Body of pancreas (tissue), 4 donors: ENCODE data around the gene ERBB2. TPM values are rescaled to one million over a fixed set of nuclear protein-coding genes. Genes with fewer than 3 reads are reported as not detected.

ENCODE experiments used
- ATAC-seq: fragments of 150-250 bp; one replicate; pipeline ENCODE4 v1.9.1; 2016
- DNase-seq, 4 donors: peaks; one replicate each; pipeline ENCODE4 v3.0.0-alpha.2; 2019
- H3K27ac ChIP-seq, 4 donors: fragments of 200-600 bp; sonication (generic); 1 replicate in 3 of 4; 2 replicates in 1 of 4; pipeline versions ENCODE4 v1.5.1 to v1.6.1; 2016 to 2019; ENCODE audit warnings: mild to moderate bottlenecking in 1 of 4, mixed read lengths in 1 of 4, moderate library complexity in 1 of 4
- H3K27me3 ChIP-seq, 2 donors: fragments of 200-600 bp; sonication (generic); one replicate each; pipeline ENCODE4 v1.6.0; 2016; ENCODE audit warnings: mild to moderate bottlenecking in 1 of 2
- H3K36me3 ChIP-seq, 2 donors: fragments of 200-600 bp; sonication (generic); replicated peaks in 1 of 2; 2 replicates each; pipeline ENCODE4 v1.5.1; 2016; ENCODE audit warnings: low read depth in 2 of 2; ENCODE audit not compliant: insufficient read depth in 1 of 2
- H3K4me1 ChIP-seq: fragments of 200-600 bp; sonication (generic); one replicate; pipeline ENCODE4 v1.6.0; 2016
- H3K4me3 ChIP-seq, 2 donors: fragments of 200-600 bp; sonication (generic); 1 replicate in 1 of 2; 2 replicates in 1 of 2; pipeline ENCODE4 v1.5.1; 2016 to 2019
- H3K9me3 ChIP-seq, 3 donors: fragments of 200-600 bp; sonication (generic); 1 replicate in 2 of 3; 2 replicates in 1 of 3; pipeline ENCODE4 v1.5.1; 2016
- POLR2A ChIP-seq, 3 donors: fragments of 450-650 bp; IDR thresholded peaks; one replicate each; pipeline ENCODE4 v1.6.1; 2016; ENCODE audit warnings: antibody characterized with exemption in 3 of 3, mild to moderate bottlenecking in 2 of 3
- WGBS, 2 donors: methylation state at CpG; one replicate each; pipeline ENCODE4 v1.1.5; 2017; 5-methylcytosine and 5-hydroxymethylcytosine counted together
- intact Hi-C: fragments of 100-400 bp; cut with DNase I; formaldehyde crosslinking; loops from one replicate; pipeline ENCODE4 v1.15.1; 2023
- total RNA-seq, 2 donors: library from RNA; depleted of rRNA; stranded (reverse); fragments of >200 nt; gene quantifications; one replicate each; pipeline ENCODE4 v1.1.0, GENCODE V29; 2016
- TF ChIP-seq, protein P1 (sequence below), 7 experiments: fragments of 450-650 bp in 4 of 7; fragments of 200-600 bp in 3 of 7; sonication (generic) in 3 of 7; IDR thresholded peaks; one replicate each; pipeline ENCODE4 v1.5.1; 2016 to 2019; ENCODE audit warnings: antibody characterized with exemption in 7 of 7

The ERBB2 gene
- total RNA-seq, 2 donors from 2014 or later, result 52.4 to 65.3 TPM

DNA sequence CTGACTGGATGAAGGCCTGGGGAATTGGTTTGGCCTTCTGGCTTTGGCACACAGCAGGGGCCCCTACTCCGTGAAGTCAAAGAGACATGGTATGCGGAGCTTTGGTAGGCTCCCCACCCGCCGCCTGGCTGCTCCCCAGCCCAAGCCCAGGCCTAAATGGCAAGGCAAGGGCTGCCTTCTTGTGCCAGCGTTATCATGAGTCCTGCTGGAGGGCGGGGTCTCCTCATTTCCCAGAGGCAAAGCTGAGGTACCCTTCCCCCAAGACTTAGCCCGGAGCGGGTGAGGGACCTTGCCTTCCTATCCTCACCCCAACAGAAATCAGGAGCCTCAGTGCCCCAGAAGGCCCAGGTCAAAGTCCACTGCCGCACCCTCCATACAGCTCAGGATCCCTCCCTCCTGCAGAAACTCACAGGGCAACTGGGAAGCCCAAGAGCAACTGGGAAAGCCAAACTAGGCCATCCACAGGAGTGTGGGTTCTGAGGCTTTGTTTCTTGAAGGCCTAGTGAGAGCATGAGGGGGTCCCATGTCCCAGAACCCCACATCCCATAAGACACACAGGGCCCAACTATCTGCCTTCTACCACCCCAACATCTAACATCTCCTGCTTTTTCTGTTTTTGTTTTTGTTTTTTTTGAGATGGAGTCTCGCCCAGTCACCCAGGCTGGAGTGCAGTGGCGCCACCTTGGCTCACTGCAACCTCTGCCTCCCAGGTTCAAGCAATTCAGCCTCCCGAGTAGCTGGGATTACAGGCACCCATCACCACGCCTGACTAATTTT, 21.3 kb upstream of the ERBB2 start:
- WGBS, 2 donors, result 84 to 89% methylated on average over 10 to 13 of the region's 13 CpGs
- no peak overlapping the region for H3K4me3 ChIP-seq
- H3K36me3 ChIP-seq, result no peaks in the 10 kb centered on the region
- no peaks in the 10 kb centered on the region for H3K9me3 ChIP-seq
- peaks cover 24% of the 10 kb centered on the region for H3K4me1 ChIP-seq
- H3K27me3 ChIP-seq, result no peaks in the 10 kb centered on the region
- DNase-seq, result no peak
- no peak overlapping the region for H3K27ac ChIP-seq
- TF ChIP-seq, protein P1, sequence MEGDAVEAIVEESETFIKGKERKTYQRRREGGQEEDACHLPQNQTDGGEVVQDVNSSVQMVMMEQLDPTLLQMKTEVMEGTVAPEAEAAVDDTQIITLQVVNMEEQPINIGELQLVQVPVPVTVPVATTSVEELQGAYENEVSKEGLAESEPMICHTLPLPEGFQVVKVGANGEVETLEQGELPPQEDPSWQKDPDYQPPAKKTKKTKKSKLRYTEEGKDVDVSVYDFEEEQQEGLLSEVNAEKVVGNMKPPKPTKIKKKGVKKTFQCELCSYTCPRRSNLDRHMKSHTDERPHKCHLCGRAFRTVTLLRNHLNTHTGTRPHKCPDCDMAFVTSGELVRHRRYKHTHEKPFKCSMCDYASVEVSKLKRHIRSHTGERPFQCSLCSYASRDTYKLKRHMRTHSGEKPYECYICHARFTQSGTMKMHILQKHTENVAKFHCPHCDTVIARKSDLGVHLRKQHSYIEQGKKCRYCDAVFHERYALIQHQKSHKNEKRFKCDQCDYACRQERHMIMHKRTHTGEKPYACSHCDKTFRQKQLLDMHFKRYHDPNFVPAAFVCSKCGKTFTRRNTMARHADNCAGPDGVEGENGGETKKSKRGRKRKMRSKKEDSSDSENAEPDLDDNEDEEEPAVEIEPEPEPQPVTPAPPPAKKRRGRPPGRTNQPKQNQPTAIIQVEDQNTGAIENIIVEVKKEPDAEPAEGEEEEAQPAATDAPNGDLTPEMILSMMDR (IDR thresholded peaks at IDR 0.05), result no peak
- no peak for TF ChIP-seq POLR2A (IDR thresholded peaks at IDR 0.05)
- ATAC-seq, result no peak
- intact Hi-C loops, result no loop called here

DNA sequence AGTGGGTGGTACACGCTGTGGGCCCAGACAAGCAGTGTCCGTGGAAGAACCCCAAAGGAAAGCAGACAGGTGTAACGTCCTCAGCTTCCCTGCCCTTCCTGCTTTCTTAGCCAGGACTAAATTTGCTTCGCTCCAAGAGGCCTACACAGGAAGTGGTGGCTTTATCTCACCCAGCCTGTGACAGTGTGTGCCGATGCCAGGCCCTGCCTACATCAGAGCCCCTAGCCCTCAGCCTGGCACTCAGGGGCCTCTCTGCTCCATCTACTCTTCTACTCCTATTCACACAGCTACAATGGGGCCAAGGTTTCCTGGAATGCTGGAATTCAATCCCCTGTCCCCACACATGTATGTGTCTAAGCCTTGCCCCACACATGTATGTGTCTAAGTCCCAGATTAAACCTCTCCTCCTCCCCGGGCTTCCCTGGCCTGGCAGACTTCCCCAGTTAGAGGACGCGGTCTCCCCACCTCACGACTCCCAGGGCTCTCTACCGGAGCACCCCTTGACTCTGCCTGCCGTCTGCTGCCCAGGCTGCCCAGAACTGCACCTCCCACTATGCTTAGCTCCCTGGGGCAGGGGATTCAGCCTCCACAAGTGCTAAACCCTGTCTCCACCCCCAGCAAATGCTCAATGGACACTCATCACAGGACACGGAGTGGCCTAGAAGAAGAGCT, 20.2 kb upstream of the ERBB2 start:
- Histone ChIP-seq H3K36me3 (no peaks in the 10 kb centered on the region), H3K4me1 (peaks cover 20% of the 10 kb centered on the region), H3K27me3 (no peaks in the 10 kb centered on the region), H3K9me3 (no peaks in the 10 kb centered on the region), H3K4me3 (no peak overlapping the region), H3K27ac (no peak overlapping the region)
- ATAC-seq (no peak), DNase-seq (no peak)
- WGBS, 2 donors, result 63 to 79% methylated on average over 11 to 12 of the region's 12 CpGs
- intact Hi-C loops, result loop anchor here (10.0 kb wide), 1 partner anchor 65 kb away; no protein-coding TSS in a partner anchor
- TF ChIP-seq, protein P1 (IDR thresholded peaks at IDR 0.05), result no peak
- TF ChIP-seq POLR2A (IDR thresholded peaks at IDR 0.05), result no peak

DNA sequence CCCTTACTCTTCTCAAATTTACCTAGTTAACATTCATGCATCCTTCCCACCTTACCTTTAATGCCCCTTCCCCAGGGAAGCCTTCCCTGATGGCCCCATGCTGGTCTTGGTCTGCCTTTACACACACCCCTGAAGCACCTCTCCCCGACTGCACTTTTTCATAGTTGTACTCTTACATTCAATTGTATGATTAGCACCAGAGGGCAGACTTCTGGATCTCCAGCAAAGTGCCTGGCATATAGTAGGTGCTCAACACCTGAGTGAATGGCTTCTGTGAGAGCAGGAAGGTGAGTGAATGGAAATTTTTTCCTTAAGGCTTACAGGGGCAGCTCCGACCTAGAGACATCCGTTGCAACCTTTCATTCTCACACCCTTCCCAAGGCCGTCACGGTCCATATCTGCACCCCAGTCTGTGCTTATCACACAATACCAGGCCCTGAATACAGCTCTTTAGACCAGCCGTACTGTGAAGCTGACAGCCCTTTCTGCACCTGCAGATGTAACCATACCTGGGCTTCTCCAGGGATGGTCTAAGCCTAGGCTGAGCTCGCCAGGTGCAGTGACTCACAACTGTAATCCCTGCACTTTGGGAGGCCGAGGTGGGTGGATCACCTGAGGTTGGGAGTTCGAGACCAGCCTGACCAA, 16.4 kb upstream of the ERBB2 start:
- WGBS, 2 donors, result 82 to 83% methylated on average over 7 to 9 of the region's 9 CpGs
- H3K27me3 ChIP-seq, result no peaks in the 10 kb centered on the region
- H3K36me3 ChIP-seq, result no peaks in the 10 kb centered on the region
- DNase-seq (no peak), ATAC-seq (no peak)
- intact Hi-C loops, result loop anchor here (10.0 kb wide), 1 partner anchor 61 kb away; no protein-coding TSS in a partner anchor
- no peak for TF ChIP-seq POLR2A (IDR thresholded peaks at IDR 0.05)
- TF ChIP-seq, protein P1 (IDR thresholded peaks at IDR 0.05), result no peak
- no peaks in the 10 kb centered on the region for H3K9me3 ChIP-seq
- H3K4me1 ChIP-seq, result peaks cover 13% of the 10 kb centered on the region
- H3K27ac ChIP-seq, result no peak overlapping the region
- H3K4me3 ChIP-seq, result no peak overlapping the region

DNA sequence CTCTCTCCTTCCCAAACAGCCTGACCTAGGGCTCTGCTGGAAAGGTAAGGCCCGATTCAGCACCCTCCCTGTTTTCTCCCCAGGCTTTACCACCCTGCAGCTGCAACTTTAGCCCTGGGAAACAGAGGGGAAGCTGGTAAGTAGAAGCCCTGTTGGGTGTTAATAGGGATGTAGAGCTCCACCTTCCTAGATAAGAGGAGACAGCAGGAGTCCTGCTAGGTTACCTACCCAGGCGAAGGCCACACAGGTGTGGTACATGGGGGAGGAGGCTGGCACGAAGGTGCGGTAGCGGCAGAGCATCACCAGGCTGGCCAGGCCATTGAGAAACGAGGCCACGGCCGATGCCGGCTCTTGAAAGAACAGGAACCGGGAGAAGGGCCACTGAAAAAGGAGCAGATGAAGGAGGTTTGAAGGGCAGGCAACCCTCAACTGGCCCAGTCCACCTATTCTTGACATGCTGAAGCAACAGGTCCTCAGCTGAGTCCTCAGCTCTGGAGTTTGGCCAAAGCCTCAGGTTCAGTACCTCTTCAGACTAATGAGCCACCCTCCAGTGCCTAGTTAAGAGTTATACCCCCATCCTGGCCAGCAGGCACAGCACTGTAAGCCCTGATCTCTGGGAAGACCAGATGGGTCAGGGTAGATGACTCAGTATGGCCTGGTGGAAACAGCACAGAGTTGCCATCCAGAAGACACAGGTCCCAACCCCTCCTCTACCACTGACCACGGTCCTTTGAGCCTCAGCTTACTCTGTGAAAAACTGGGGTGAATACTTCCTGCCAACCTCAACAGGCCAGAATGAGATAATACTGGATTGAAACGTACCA, 15.3 kb upstream of the ERBB2 start:
- H3K27me3 ChIP-seq, result no peaks in the 10 kb centered on the region
- H3K27ac ChIP-seq, result no peak overlapping the region
- WGBS, 2 donors, result 89 to 92% methylated on average over 12 of the region's 12 CpGs
- no peak overlapping the region for H3K4me3 ChIP-seq
- peaks cover 21% of the 10 kb centered on the region for H3K4me1 ChIP-seq
- intact Hi-C loops, result loop anchor here (10.0 kb wide), 1 partner anchor 60 kb away; no protein-coding TSS in a partner anchor
- no peak for ATAC-seq
- no peaks in the 10 kb centered on the region for H3K9me3 ChIP-seq
- no peaks in the 10 kb centered on the region for H3K36me3 ChIP-seq
- TF ChIP-seq POLR2A (IDR thresholded peaks at IDR 0.05), result no peak
- TF ChIP-seq, protein P1 (IDR thresholded peaks at IDR 0.05), result no peak
- DNase-seq, result no peak
